ENCODE measurements around the gene LILRA6.
"Not testable (repeated sequence)": the region's sequence is repeated elsewhere in the genome, so short reads cannot be mapped to it uniquely, and the experiment has no call there.

Gene LILRA6

DNA sequence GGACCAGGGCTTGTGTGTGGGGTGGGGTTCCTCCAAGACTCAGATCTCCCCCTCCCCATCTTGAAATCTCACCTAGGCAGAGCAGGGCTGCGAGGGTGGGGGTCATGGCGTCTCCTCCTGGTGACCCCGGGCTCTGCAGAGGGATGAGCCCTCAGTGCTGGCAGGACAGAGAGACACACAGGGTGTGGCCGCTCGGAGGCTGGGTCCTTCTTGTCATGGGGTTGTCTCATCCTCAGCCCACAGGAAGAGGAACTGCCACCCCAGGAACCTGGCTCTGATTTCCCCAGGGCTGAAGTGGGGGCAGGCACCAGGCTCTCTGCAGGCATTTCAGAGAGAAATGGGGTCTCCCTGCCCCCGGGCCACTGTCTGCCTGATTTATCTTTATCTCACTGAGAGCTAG lies at the start of gene LILRA6:
Gene LILRA6 (minus strand): TSS at position 145 of the 400 bp plus-strand sequence.
- in situ Hi-C loops (cut with MboI; ENCODE audit: low sequenced_read_pairs), result not testable (repeated sequence)

DNA sequence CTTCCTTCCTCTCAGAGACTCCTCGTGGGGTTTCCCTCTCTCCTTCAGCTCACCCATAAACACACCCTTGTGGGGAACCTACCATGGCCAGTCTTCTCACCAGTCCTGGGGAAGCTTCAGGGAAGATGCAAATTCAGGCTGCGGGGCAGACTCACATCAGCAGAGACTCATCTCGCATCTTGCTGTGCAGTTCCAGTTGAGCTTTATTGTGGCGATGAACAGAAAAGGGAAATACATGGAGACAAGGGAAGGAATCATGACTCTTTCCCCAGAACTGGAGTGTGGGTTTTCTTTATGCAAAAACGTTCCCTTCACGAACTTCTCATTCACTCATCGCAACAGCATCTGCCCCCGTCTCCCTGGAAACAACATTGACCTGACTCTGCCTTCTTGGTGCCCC lies 46.6 kb upstream of the LILRA6 start:
- in situ Hi-C loops (cut with MboI; ENCODE audit: low sequenced_read_pairs), result not testable (repeated sequence)

DNA sequence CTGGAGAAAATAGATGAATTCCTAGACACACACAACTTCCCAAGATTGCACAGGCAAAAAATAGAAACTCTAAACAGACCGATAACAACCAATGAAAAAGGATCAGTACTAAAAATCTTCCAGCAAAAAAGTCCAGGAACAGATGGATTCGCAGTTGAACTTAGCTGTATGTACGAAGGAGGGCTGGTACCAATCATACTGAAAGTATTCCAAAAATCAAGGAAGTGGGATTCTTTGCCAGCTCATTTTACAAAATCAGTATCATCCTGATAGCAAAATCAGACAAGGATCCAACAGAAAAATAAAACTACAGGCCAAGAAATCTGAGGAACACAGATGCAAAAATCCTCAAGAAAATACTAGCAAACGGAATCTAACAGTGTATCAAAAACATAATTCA lies 44.9 kb upstream of the LILRA6 start:
- in situ Hi-C loops (cut with MboI; ENCODE audit: low sequenced_read_pairs), result no loop called here

- in situ Hi-C loops (cut with MboI; ENCODE audit: low sequenced_read_pairs), result not testable (repeated sequence)
Observed at GRCh38 chr19:54286283-54286682, 43.7 kb upstream of the LILRA6 start.

DNA sequence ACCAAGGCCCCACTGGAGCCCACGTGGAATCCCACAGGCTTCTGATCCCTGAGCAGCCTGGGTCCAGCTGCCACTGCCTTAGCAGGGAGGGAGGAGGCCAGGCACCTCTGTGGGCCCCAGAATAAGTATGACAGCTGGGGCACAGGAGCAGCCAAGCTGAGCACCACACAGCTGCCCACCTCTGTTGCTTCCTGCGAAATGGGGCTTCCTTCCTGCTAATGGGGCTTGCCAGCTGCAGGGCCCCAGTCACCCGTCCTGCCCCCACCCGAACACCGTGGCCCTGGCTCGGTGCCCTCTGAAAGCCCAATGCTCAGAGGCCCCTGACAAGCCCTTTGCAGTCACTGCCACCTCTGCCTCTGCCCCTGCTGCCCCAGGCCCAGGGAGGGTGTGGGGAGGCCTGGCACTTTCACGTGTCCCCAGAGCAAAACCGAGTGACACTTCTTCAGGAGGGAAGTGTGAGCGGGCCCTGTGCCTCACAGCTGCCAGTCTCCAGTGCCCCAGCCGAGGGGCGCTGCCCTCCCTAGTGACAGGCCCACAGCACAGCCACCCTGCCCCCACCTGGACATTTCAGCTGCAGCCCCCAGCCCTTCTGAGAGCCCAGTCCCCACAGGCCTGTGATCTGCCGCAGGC lies 43.0 kb upstream of the LILRA6 start:
- in situ Hi-C loops (cut with MboI; ENCODE audit: low sequenced_read_pairs), result not testable (repeated sequence)

DNA sequence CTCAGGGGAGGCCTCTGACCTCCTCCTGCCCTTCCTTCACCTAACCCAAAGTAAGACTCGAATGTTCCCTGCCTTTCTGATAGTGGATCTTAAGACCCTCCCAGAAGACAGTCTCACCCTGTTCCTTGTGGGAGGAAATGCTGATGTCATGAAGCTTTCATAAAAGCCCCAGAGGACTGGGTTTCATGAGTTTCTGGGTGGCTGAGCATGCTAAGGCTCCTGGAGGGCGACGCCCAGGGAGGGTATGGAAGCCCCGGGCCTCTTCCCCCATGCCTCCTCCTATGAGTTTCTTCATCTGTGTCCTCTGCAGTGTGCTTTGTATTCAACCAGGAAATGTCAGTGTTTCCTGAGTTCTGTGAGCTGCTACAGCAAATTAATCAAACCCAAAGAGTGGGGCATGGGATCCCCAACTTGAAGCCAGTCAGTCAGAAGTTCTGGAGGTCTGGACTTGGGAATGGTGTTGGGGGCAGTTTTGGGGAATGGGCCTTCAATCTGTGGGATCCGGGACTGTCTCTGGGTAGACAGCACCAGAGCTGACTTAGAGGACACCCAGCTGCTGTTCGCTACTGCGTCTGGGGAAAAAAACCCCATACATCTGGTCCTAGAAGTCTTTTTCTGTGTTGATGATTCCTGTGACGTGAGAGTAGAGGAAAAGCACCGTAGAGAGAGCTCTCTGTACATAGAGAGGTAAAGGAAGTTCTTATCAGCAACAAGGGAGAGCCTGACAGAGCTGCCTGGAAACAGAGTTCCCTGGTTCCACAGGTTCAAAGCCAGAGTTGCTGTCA lies 40.3 kb upstream of the LILRA6 start:
- in situ Hi-C loops (cut with MboI; ENCODE audit: low sequenced_read_pairs), result no loop called here

- in situ Hi-C loops (cut with MboI; ENCODE audit: low sequenced_read_pairs), result not testable (repeated sequence)
Observed at GRCh38 chr19:54281729-54282075, 39.1 kb upstream of the LILRA6 start.

DNA sequence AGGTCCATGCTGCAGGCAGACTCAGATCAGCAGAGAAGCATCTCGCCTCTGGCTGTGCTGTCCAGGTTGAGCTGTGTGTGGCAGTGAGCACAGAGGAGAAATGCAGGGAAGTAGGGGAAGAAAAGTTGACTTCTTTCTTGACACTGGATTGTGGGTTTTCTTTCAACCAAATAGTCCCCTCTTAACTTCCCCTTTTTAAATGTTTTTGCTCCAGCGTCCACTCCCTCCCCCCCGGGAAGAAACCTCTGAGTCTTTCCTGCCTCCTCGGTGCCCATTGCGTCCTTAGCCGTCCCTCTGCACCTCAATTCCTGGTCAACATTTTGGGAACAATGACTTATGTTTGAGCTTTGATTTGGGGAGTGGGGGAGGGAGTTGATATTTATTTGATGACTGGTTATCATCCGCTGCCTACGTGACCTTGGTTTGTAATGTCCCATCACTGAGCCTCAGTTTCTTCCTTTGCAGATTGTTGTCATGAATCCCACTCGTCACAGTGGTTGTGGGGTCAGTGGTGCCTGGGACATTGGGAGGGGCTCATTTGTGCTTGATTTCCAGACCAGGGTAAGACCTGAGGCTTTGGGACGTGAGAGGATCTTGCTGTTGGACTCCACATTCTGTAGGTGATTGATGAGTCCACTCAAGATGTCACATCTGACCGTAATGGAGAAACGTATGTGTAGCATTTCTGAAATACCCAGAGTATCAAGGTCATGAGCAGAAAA lies 38.6 kb upstream of the LILRA6 start, which contains the start of gene LILRB2:
Gene LILRB2 (minus strand): TSS at position 104 of the 722 bp plus-strand sequence. CDS start 614 bp downstream, outside the sequence.
- in situ Hi-C loops (cut with MboI; ENCODE audit: low sequenced_read_pairs), result no loop called here

DNA sequence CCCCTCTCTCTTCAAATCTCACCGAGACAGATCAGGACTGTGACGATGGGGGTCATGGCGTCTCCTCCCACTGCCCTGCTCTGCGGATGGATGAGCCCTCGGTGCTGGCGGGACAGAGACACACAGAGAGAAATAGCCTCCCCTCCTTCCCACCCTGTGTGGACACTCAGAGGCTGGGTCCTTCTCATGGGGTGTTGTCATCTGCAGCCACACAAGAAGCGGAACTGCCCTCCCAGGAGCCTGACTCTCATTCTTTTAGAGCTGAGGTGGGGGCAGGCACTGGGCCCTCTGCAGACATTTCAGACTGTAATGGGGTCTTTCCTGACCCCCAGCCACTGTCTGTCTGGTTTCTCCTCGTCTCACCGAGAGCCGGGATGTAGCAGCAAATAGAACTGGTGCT lies 37.9 kb upstream of the LILRA6 start:
- in situ Hi-C loops (cut with MboI; ENCODE audit: low sequenced_read_pairs), result not testable (repeated sequence)

- in situ Hi-C loops (cut with MboI; ENCODE audit: low sequenced_read_pairs), result not testable (repeated sequence)
Observed at GRCh38 chr19:54280025-54280424, 37.4 kb upstream of the LILRA6 start.

DNA sequence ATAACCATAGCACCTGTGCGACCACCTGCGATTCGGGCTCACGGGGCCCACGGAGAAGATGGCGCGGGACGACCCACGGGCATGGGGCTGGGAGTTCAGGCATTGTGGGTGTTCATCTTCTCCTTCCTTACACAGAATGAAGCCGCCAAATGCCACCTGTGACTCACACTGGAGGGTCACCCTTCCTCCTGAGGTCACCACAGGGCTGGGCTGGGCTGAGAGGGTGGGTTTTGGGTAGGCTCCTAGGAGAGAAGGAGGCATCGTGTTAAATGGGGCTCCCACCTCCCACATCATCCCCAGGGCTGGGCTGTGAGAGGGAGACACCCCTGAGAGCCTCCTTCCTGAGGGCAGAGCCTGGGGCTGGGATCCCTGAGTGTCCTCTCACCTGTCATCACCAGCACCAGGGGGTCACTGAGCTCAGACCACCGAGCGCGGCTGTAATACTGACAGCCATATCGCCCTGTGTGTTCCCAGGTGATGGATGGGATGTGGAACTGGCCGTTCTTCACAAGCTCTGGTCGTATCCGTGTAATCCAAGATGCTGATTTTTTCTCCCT lies 36.9 kb upstream of the LILRA6 start:
- in situ Hi-C loops (cut with MboI; ENCODE audit: low sequenced_read_pairs), result no loop called here

DNA sequence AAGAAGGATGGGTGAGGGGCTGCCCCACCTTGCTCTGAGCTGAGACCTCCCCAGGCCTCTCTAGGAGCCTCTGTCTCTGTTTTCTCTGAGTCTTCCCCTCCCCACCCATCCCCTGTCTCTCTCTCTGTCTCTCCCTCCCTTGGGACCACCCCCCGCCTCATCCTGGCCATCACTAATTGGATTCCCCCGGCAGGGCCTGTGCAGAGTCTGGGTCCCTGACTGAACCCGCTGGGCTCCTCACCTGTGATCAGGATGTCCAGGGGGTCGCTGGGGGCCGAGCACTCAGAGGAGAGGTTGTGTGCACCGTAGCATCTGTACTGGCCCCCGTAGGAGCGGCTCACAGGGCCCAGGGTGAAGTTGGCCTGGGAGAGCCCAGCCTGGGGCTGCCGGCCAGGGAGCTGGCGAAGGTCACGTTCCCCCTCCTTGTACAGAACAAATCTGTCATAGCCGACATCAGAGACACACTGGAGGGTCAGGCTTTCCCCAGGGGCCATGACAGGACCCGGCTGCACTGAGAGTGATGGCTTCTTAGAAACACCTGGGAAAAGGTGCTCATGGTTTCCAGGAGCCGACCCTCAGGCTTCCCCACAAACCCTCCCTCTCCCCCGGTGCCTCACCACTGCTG lies 36.1 kb upstream of the LILRA6 start:
- in situ Hi-C loops (cut with MboI; ENCODE audit: low sequenced_read_pairs), result not testable (repeated sequence)

- in situ Hi-C loops (cut with MboI; ENCODE audit: low sequenced_read_pairs), result not testable (repeated sequence)
Observed at GRCh38 chr19:54278056-54278455, 35.5 kb upstream of the LILRA6 start.

GRCh38 chr19:54277111-54277615 lies 34.6 kb upstream of the LILRA6 start:
- in situ Hi-C loops (cut with MboI; ENCODE audit: low sequenced_read_pairs), result not testable (repeated sequence)

DNA sequence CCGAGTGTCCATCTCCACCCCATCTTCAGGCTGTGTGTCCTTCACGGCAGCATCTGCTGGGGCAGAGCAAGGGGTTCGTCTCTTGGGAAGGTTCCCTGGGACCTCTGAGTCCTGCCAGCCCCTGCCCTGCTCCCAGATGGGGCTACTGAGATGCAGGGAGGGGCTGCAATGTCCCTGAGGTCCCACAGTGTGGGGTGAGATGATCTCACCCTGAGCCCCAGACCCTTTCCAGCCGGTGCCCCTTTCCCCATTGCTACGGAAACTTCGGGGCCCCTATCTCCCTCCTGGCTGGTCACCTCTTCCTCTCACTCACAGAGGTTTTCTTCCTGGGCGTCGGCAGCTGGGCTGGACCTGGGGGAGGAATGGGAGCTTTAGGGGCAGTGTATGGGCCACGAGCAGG lies 33.4 kb upstream of the LILRA6 start:
- in situ Hi-C loops (cut with MboI; ENCODE audit: low sequenced_read_pairs), result no loop called here

DNA sequence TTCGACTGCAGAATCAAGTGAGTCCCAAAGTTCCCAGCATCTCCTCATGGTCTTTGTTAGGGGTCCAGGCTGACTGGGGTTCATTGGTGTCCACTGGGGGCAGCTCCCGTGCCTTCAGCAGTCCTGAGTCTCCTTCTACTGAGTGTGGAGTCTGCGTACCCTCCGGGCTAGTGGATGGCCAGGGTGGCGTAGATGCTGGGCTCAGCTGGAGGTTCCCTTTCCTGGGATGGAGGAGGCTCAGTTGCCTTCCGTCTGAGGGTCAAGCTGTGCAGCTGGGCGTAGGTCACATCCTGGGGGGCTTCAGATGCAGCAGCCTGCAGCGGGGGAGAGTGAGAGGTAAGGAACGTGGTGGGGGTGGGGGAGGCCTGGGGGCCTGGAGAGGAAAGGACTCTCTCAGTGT lies 31.9 kb upstream of the LILRA6 start:
- in situ Hi-C loops (cut with MboI; ENCODE audit: low sequenced_read_pairs), result not testable (repeated sequence)

DNA sequence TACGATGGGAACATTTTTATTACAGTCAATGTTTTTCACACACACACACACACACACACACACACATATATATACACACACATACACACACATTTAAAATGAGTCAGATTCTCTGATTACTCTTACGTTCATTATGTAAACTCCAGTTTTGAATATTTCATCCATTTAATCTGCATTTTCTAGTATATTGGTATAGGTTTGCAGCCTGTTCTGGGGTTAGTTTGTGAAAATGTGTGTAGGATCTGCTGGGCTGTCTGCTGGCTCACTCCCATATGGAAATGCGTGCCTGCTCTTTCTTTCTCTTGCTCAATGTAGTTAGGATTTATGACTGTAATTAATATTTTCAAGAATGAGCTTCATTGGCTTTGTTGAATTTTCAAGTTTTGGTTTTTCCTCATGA lies 31.2 kb upstream of the LILRA6 start:
- in situ Hi-C loops (cut with MboI; ENCODE audit: low sequenced_read_pairs), result no loop called here

DNA sequence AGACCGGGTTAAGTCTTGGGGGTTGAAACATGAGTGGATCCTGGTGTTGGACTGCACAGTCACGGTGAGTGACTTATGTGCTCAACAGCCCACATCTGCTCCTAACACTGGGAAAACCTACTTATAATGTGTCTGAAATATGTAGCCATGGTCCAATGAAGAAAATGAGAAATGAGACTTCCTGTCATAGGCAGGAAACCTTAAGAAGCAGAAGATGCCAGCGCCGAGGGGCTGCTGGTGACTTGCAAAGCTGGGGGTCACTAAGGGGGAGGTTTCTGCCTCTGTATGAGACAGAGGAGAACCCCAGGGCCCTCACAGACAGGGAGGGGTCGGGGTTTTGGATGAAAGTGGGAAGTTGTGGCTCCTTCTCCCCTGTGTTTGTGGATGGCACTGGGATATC lies 29.6 kb upstream of the LILRA6 start:
- in situ Hi-C loops (cut with MboI; ENCODE audit: low sequenced_read_pairs), result not testable (repeated sequence)

DNA sequence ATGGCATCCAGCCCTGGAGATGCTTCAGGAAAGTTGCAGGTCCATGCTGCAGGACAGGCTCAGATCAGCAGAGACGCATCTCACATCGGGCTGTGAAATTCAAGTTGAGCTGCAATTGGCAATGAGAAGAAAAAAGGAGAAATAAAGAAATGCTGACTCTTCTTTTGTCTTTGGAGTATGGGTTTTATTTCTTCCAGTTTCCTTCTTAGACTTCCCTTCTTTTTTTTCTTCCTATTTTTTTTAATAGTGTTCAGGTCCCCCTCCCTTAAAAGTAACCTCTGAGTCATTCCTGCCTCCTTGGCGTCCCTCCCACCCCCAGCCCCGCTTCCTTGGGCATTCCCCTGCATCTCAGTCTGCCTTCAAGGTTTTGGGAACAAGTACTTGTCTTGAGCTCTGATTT lies 29.0 kb upstream of the LILRA6 start:
- in situ Hi-C loops (cut with MboI; ENCODE audit: low sequenced_read_pairs), result not testable (repeated sequence)

DNA sequence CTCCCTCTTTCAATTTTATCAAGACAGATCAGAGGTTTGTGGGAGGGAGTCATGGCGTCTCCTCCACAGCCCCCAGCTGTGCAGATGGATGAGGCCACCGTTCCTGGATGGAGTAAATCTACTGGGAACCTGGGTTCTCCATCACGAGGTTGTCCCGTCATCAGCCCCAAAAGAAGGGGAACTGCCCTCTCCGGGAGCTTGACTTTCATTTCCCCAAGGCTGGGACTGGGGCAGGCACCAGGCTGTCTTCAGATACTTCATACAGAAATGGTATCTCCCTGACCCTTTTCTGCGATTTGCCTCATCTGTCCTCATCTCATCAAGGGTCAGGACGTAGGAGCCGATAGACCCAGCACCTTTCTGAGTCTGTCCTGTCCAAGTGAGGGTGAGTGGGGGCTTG lies 28.5 kb upstream of the LILRA6 start:
- in situ Hi-C loops (cut with MboI; ENCODE audit: low sequenced_read_pairs), result no loop called here

- in situ Hi-C loops (cut with MboI; ENCODE audit: low sequenced_read_pairs), result no loop called here
Observed at GRCh38 chr19:54268936-54269335, 26.3 kb upstream of the LILRA6 start.

Measured in hTERT RPE-1 (cell line).